Keratinocyte (primary cell): ENCODE measurements around the gene SENP1. TPM values are rescaled to one million over a fixed set of nuclear protein-coding genes. Genes with fewer than 3 reads are reported as not detected.

Experiments used
- DNase-seq: peaks from one replicate; pipeline ENCODE4 v3.0.0-alpha.2; 2011; ENCODE audit warnings: low read depth, missing footprints, low spot score
- FAIRE-seq: peaks from 2 replicates; lab custom pipeline; 2011; peaks lifted over from hg19 to GRCh38; lab: Jason Lieb, UNC
- H2AFZ ChIP-seq: 2 replicates; pipeline ENCODE4 v1.6.0; 2012; ENCODE audit warnings: low read length, control low read depth, inconsistent platforms; ENCODE audit not compliant: control insufficient read depth
- H3K27ac ChIP-seq: 2 replicates; pipeline ENCODE4 v1.5.1; 2011; ENCODE audit warnings: low read length; ENCODE audit not compliant: control insufficient read depth, insufficient read depth
- H3K27me3 ChIP-seq: 3 replicates; pipeline ENCODE4 v1.6.0; 2011; ENCODE audit warnings: low read length; ENCODE audit not compliant: control insufficient read depth, insufficient read depth; ENCODE audit errors: extremely low read depth
- H3K36me3 ChIP-seq, 2 experiments: 2 replicates in 1 of 2; 3 replicates in 1 of 2; pipeline ENCODE4 v1.5.1; 2011; ENCODE audit warnings: low read length in 2 of 2, mild to moderate bottlenecking in 1 of 2; ENCODE audit not compliant: control insufficient read depth in 2 of 2, insufficient read depth in 2 of 2; ENCODE audit errors: extremely low read depth in 1 of 2
- H3K4me1 ChIP-seq: 3 replicates; pipeline ENCODE4 v1.5.1; 2011; ENCODE audit warnings: low read length; ENCODE audit not compliant: control insufficient read depth, insufficient read depth; ENCODE audit errors: extremely low read depth
- H3K4me2 ChIP-seq: 3 replicates; pipeline ENCODE4 v1.6.0; 2011; ENCODE audit warnings: low read depth, low read length; ENCODE audit not compliant: control insufficient read depth, insufficient read depth; ENCODE audit errors: extremely low read depth
- H3K4me3 ChIP-seq, 3 experiments: fragments of 200-600 bp in 1 of 3; sonication (generic) in 1 of 3; 2 replicates in 2 of 3; 3 replicates in 1 of 3; pipeline ENCODE4 v1.5.1; 2011 to 2016; ENCODE audit warnings: low read length in 3 of 3, mild to moderate bottlenecking in 3 of 3, control low read depth in 2 of 3, inconsistent platforms in 1 of 3, low read depth in 1 of 3, mixed read lengths in 1 of 3, mixed run types in 1 of 3, moderate library complexity in 1 of 3; ENCODE audit not compliant: control insufficient read depth in 2 of 3, insufficient read depth in 2 of 3; ENCODE audit errors: extremely low read depth in 1 of 3
- H3K79me2 ChIP-seq: 2 replicates; pipeline ENCODE4 v1.6.0; 2012; ENCODE audit warnings: low read length; ENCODE audit not compliant: control insufficient read depth, insufficient read depth
- H3K9ac ChIP-seq: 3 replicates; pipeline ENCODE4 v1.6.0; 2011; ENCODE audit warnings: low read length; ENCODE audit not compliant: control insufficient read depth, insufficient read depth; ENCODE audit errors: extremely low read depth
- H3K9me1 ChIP-seq: 3 replicates; pipeline ENCODE4 v1.6.0; 2011; ENCODE audit warnings: low read length; ENCODE audit not compliant: control insufficient read depth, insufficient read depth; ENCODE audit errors: extremely low read depth
- H3K9me3 ChIP-seq: 2 replicates; pipeline ENCODE4 v1.5.1; 2012; ENCODE audit warnings: low read depth, low read length; ENCODE audit not compliant: control insufficient read depth
- H4K20me1 ChIP-seq: 3 replicates; pipeline ENCODE4 v1.6.0; 2011; ENCODE audit warnings: low read length; ENCODE audit not compliant: control insufficient read depth, insufficient read depth; ENCODE audit errors: extremely low read depth
- EZH2 ChIP-seq: IDR thresholded peaks from one replicate; pipeline ENCODE4 v1.6.1; 2012; ENCODE audit warnings: inconsistent platforms, mild to moderate bottlenecking, low read length, moderate library complexity
- dilution Hi-C: fragments of 300-500 bp; cut with MboI; formaldehyde crosslinking; loops from one replicate; pipeline ENCODE4 v1.7.0; 2020; ENCODE audit warnings: low sequenced_read_pairs; ENCODE audit not compliant: extremely low pct_ligation_motif_present
- polyA plus RNA-seq, 5 experiments: library from polyadenylated mRNA; depleted of rRNA in 3 of 5; stranded (reverse) in 3 of 5; stranded (forward) in 1 of 5; unstranded in 1 of 5; fragments of >200 nt; gene quantifications; 1 replicate in 1 of 5; 2 replicates in 3 of 5; 3 replicates in 1 of 5; pipeline versions ENCODE4 v1.2.1 to v1.2.3, GENCODE V29; 2011 to 2012; ENCODE audit warnings: missing spikeins in 2 of 5, low read depth in 1 of 5, low replicate concordance in 1 of 5
- TF ChIP-seq, protein P1 (sequence below), 3 experiments: IDR thresholded peaks in 1 of 3; conservative IDR thresholded peaks in 1 of 3; optimal IDR thresholded peaks in 1 of 3; 2 replicates in 2 of 3; 3 replicates in 1 of 3; pipeline versions ENCODE3 to v1.5.1; 2011; ENCODE audit warnings: low read length in 3 of 3, mild to moderate bottlenecking in 3 of 3, moderate library complexity in 2 of 3, control low read depth in 1 of 3, inconsistent platforms in 1 of 3; ENCODE audit not compliant: insufficient read depth in 2 of 3; ENCODE audit errors: extremely low read depth in 1 of 3

The SENP1 gene
- polyA plus RNA-seq, 1 donor (not counting 4 experiments of a cell fraction or from before 2014, with no cell fraction given): 15.4 TPM

DNA sequence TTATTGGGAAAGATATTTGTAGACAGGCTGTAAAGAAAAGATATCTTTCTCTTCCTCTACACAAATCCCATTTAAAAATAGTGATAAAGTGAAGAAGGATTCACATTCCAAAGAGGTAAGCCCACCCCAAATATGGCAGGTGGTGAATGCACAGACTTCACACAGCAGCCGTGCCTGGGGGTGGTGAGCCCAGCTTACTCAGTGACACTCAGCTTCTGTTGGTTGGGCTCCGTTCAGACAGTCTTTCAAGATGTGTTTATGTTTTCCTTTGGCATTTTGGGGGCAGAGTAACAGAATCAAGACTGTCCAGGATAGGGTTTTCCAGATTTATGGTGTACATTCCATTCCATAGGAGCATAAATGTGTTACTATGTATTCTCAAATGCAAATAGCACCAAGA lies 97.5 kb downstream of the SENP1 start:
- TF ChIP-seq, protein P1, sequence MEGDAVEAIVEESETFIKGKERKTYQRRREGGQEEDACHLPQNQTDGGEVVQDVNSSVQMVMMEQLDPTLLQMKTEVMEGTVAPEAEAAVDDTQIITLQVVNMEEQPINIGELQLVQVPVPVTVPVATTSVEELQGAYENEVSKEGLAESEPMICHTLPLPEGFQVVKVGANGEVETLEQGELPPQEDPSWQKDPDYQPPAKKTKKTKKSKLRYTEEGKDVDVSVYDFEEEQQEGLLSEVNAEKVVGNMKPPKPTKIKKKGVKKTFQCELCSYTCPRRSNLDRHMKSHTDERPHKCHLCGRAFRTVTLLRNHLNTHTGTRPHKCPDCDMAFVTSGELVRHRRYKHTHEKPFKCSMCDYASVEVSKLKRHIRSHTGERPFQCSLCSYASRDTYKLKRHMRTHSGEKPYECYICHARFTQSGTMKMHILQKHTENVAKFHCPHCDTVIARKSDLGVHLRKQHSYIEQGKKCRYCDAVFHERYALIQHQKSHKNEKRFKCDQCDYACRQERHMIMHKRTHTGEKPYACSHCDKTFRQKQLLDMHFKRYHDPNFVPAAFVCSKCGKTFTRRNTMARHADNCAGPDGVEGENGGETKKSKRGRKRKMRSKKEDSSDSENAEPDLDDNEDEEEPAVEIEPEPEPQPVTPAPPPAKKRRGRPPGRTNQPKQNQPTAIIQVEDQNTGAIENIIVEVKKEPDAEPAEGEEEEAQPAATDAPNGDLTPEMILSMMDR (optimal IDR thresholded peaks at IDR 0.05 in 1 of 3, IDR thresholded peaks at IDR 0.05 in 1 of 3, conservative IDR thresholded peaks at IDR 0.05 in 1 of 3; ENCODE audit: extremely low read depth in 1 of 3, insufficient read depth in 2 of 3, low read length in 3 of 3): no peak
- TF ChIP-seq EZH2: no peak
- no peak overlapping the region for H2AFZ ChIP-seq
- dilution Hi-C loops: no loop called here
- DNase-seq: no peak
- H3K9me1 ChIP-seq: no peaks in the 10 kb centered on the region
- H3K27me3 ChIP-seq: peaks cover 39% of the 10 kb centered on the region
- no peak overlapping the region for H3K4me3 ChIP-seq
- H3K9me3 ChIP-seq: no peaks in the 10 kb centered on the region
- no peaks in the 10 kb centered on the region for H4K20me1 ChIP-seq
- H3K79me2 ChIP-seq: no peaks in the 10 kb centered on the region
- peaks cover 8% of the 10 kb centered on the region for H3K4me1 ChIP-seq
- H3K4me2 ChIP-seq: no peak overlapping the region
- no peaks in the 10 kb centered on the region for H3K36me3 ChIP-seq
- H3K9ac ChIP-seq: no peak overlapping the region
- no peak overlapping the region for H3K27ac ChIP-seq
- FAIRE-seq: no peak

DNA sequence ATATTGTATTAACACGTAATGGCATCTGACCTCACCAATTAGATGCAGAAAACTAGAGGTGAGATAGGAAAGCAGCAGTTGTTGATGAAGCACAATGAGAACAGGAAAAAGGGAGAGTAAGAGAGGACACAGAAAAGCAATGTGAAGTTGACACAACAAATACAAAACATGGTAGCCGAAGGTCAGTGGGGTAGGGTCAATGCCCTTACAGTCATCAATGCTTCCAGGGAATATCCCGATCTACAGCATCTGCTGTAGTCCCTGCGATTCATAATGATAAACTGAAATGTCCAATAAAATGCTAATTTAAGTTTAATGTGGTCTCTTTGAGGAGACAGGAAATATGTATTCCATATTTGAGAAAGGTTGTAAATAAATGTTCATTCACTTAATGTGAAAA lies 98.7 kb downstream of the SENP1 start:
- Histone ChIP-seq H3K4me1 (peaks cover 19% of the 10 kb centered on the region), H3K79me2 (no peaks in the 10 kb centered on the region), H4K20me1 (no peaks in the 10 kb centered on the region), H3K4me3 (no peak overlapping the region), H3K4me2 (no peak overlapping the region), H3K36me3 (no peaks in the 10 kb centered on the region), H3K9ac (no peak overlapping the region), H3K9me1 (no peaks in the 10 kb centered on the region), H3K27me3 (peaks cover 49% of the 10 kb centered on the region), H3K9me3 (no peaks in the 10 kb centered on the region), H3K27ac (no peak overlapping the region), H2AFZ (no peak overlapping the region)
- dilution Hi-C loops: no loop called here
- FAIRE-seq (no peak), DNase-seq (no peak)
- no peak for TF ChIP-seq EZH2
- TF ChIP-seq, protein P1 (optimal IDR thresholded peaks at IDR 0.05 in 1 of 3, IDR thresholded peaks at IDR 0.05 in 1 of 3, conservative IDR thresholded peaks at IDR 0.05 in 1 of 3; ENCODE audit: extremely low read depth in 1 of 3, insufficient read depth in 2 of 3, low read length in 3 of 3): no peak
